GM18498 (cell line): ENCODE data around the gene DNAJB14.
"Not testable (repeated sequence)": the region's sequence is repeated elsewhere in the genome, so short reads cannot be mapped to it uniquely, and the experiment has no call there.

Experiments
- ATAC-seq: cut with Tn5 transposase; IDR thresholded peaks from one replicate; pipeline ENCODE4 v1.9.1; 2021; ENCODE audit warnings: mild to moderate bottlenecking, moderate library complexity; ENCODE audit not compliant: unreplicated experiment

DNAJB14 gene

DNA sequence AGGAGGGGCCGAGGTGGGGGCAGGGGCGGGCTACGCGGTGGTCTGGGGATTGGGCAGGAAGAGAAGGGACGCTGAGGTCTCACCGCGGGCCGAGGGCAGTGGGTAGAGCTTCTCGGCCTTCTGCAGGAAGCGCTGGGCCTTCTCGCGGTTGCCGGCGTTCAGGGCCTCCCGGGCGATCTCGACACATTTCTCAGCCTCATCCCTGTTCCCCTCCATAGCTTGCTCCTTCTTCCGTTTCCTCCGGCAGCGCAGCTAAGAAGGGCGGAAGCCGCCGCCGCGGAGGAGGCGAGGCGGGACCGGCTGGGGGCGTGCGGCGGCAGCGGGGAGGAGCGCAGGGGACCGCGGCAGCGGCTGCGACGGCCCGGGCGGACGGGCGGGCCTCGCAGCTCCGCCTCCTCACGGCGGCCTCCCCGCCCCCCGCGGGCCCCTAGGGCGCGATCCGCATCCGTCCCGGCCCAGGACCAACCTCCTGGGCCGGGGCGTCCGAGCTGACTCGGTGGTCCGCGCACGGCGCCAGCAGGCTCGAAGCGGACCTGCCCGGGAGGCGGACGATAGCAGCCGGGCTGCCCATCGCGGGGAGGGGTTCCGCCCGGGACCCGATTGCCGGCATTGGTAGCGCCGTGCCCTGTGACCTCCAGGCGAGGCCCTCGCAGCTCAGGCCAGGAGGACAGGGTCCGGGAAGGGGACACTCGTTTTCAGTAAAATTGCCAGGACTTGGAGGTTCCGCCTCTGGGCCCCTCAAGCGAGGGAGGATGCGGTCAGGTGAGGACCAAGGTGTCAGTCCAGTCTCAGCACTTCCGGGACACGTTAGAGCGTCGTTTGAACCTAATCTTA, at the start of gene DNAJB14:
DNAJB14 (minus strand) TSS at position 263 of the 834 bp plus-strand sequence; CDS start at position 216, 47 bp downstream.
- peak; percentile 48 for ATAC-seq

DNA sequence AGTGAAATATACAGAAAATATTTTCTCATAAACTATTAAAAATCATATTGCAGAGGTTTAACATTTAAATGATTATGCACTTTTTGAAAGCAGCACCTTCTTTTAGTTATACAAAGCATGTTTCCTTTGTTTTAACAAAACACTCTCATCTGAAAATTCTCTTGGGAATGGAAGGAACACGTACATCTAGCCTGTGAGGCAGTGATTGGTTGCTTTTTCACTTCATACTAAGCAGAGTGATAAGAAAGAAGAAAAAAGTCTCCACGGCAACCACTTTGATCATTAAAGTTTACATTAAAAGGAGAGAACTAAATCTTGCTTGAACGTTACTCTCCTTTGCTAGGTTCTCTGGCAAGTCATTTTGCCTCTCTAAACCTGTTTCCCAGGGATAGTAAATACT, 45.3 kb upstream of the DNAJB14 start:
- no peak for ATAC-seq

- ATAC-seq: no peak
Measured at GRCh38 chr4:99987681-99988080, 41.3 kb upstream of the DNAJB14 start.

- ATAC-seq: no peak
Measured at GRCh38 chr4:99986792-99987191, 40.4 kb upstream of the DNAJB14 start.

DNA sequence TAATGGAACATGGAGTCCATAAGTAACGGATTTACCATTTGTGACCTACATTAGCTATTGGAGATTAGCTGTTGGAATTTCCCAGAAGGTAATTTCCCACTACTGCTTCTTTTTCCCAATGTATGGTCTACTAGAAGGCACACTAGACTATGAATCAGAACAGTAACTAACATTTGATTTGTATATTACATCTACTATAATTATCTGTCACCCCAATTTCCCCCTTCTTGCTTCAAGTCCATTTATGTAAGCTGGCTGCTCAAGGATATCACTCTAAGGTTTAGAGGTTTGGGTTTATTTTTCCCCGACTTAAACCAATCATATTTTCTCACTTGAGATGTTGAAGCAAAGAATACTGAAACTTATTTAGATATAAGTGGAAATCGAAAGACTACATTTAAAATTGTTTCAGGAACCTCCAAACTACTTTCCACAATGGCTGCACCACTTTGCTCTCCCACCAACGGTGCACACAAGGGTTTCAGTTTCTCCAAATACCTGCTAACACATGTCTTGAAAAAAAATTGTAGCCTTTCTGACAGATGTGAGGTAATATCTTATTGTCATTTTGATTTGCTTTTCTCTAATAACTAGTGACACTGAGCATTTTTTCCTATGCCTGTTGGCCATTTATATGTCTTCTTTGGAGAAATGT, 37.0 kb upstream of the DNAJB14 start:
- peak; percentile 63 for ATAC-seq

DNA sequence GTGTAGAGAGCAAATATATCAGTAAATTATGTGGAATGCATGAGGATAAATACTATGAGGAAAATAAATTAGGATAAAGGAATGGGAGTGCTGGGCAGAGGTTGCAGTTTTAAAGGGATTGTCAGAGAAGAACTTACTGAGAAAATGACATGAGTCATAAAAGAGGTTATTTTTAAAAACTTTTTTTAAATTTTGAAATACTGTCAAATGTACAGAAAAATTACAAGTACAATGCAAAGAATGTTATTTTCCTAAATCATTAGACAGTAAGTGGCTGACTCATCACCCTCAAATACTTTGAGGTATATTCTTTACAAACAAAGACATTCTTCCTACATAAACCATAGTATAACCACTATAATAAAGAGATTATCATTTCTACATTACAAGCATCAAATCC, 33.5 kb upstream of the DNAJB14 start:
- no peak for ATAC-seq

GRCh38 chr4:99971453-99972111, 25.2 kb upstream of the DNAJB14 start:
- no peak for ATAC-seq

GRCh38 chr4:99968330-99968729, 21.9 kb upstream of the DNAJB14 start:
- ATAC-seq: no peak

DNA sequence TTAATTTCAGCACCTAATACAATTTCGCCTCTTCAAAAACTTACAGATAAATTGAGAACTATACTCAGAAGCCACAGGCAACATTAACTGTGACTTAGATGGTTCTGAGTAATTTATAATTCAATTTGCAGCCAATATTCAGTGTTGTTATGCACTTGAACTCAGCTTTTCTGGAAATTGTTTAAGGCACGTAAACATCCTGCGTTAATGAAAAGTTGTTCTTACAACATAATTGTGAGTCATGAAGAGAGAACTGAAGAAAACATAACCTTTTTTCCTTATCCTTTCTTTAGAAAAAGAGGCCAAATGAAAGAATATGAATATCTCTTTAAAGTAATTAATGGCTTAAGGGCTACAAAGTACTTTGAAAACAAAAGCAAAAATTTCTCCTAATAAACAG, 20.3 kb upstream of the DNAJB14 start:
- no peak for ATAC-seq

- no peak for ATAC-seq
Measured at GRCh38 chr4:99965674-99966350, 19.4 kb upstream of the DNAJB14 start.

- ATAC-seq: no peak
Measured at GRCh38 chr4:99965173-99965572, 18.8 kb upstream of the DNAJB14 start.

DNA sequence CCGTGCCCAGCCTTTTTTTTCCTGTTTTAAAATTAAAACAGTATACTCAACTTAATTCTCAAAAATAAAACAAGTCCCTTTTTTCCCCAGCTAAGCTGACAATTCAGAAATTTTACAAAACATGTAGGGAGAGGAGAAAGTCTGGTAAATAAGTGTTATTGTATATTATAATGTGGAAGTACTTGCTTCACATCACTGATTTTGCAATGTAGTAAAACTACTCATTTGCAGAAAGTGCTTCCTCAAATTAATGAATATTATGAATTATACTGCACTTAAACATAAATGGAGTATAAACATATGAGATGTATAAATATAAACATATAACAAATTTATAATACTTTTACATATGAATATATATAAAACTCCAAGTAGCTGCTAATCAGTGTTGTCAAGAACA, 15.3 kb upstream of the DNAJB14 start:
- ATAC-seq: no peak

- ATAC-seq: no peak
Measured at GRCh38 chr4:99960648-99961047, 14.2 kb upstream of the DNAJB14 start.

DNA sequence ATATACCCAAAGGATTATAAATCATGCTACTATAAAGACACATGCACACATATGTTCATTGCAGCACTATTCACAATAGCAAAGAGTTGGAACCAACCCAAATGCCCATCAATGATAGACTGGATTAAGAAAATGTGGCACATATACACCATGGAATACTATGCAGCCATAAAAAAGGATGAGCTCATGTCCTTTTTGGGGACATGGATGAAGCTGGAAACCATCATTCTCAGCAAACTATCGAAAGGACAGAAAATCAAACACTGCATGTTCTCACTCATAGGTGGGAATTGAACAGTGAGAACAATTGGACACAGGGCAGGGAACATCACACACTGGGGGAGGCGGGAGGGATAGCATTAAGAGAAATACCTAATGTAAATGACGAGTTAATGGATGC, 11.8 kb upstream of the DNAJB14 start:
- ATAC-seq: not testable (repeated sequence)

DNA sequence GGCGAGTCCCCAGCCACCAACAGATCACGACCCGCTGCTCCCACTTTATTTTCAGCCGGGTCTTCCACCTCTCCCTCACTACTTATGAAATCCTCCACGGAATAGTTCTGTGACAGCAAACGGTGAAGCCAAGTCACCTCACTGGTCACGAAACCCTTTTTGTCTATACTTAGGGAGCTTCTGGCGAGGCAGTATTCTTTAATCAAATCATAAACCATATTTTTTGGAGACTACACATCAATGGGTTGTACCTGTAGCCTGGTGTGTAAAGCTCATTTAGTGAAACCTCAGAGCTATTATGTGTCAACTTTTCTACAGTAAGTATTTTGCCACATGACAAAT, 4.5 kb upstream of the DNAJB14 start:
- no peak for ATAC-seq

GRCh38 chr4:99949999-99950912, 3.8 kb upstream of the DNAJB14 start, which contains the start of gene H2AZ1:
H2AZ1 (minus strand) TSS chr4:99950275; CDS start chr4:99950170, 105 bp downstream.
- ATAC-seq: peak; percentile 67

- ATAC-seq: peak; percentile 23
Measured at GRCh38 chr4:99949034-99949998, 2.9 kb upstream of the DNAJB14 start.

- ATAC-seq: no peak
Measured at GRCh38 chr4:99947608-99948007, 1.2 kb upstream of the DNAJB14 start.

GRCh38 chr4:99947190-99947578, 766 bp upstream of the DNAJB14 start:
- ATAC-seq: no peak
